Kidney glomerular epithelial cell (primary cell): ENCODE data around the gene DNAJC11.
"Not testable (repeated sequence)": the region's sequence is repeated elsewhere in the genome, so short reads cannot be mapped to it uniquely, and the experiment has no call there.

Experiments used
- DNase-seq: peaks from one replicate; lab custom pipeline; 2025; lab: John Stamatoyannopoulos, UW

Gene DNAJC11

GRCh38 chr1:6695868-6696267, 5.7 kb downstream of the DNAJC11 start:
- no peak for DNase-seq

DNA sequence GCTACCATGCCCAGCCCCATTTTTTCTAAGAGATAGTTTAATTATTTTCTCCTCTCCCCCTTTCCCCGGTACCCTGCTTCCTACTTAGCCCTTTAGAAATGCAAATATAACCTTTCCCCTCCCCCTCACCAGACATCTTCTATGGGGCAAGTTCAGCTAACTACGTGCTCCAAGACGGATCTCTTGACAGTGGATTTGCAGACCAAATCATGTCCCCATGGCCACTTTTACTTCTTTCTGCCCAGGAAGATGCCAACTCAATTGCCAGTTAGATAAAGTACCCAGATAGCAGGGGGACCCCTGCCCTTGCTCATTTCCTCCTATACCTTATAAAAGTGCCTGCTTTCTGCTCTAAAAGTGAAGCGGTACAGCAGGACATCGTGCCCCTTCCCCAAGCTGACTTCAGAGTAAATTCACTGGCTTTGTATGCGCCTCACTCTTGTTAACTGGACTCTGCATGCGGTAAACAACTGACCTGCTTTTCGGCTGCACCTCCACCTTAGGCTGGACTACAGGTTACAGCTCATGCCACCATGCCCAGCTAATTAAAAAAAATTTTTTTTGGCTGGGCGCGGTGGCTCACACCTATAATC, 7.4 kb downstream of the DNAJC11 start:
- no peak for DNase-seq

- DNase-seq, result no peak
Observed at GRCh38 chr1:6692956-6693355, 8.7 kb downstream of the DNAJC11 start.

DNA sequence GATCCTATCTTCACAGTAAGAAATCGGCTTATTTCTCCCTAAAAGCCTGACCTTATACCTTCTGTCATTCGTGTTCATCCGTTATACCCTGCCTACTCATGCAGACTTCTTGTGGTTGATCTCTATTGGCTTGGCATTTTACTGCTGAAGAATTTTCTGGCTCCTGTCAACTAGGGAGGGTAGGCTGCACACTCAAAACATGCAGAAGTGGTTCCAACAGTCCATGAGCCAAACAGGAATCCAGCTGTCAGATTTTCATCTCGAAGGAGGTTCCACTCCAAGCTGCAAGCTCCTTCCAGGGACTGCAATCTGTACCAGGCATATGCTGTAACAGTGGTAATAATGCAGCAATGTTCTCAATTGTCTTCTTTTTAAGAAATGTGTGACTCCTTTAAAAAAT, 10.1 kb downstream of the DNAJC11 start:
- DNase-seq, result peak; percentile 76

DNA sequence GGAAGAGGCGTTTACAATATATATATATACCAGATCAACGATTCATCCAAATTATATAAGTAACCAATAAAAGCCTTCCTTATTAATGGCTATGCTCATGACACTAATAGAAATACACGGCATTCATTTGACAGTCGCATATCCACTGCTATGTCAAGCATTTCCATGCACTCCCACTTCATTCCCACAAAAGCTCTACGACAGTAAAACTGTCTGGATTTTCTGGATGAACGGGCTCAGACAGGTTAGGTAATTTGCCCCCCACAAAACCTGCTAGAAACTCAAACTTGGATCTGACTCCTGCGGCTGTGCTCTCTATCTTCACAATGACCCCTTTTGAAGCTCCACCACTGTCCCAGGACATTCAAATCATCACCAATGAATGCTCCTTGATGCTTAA, 11.4 kb downstream of the DNAJC11 start:
- peak; percentile 96 for DNase-seq

DNA sequence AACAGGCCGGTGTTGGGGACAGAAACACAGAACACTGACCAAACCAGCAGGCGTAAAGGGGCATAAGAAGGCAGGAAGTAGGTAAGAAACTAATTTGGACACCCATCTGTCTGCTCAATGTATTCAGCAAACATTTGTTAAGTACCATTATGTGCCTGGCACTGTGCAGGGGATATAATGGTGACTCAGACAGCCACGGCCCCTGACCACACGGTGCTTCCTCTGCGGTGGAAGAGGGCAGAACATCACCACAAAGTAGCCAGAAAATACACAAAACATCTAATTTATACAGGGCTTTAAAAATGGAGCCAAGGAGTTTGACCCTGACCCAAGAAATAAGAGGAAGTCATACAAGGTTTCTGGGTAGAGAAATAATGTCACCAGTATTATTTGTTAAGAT, 12.9 kb downstream of the DNAJC11 start:
- no peak for DNase-seq

DNA sequence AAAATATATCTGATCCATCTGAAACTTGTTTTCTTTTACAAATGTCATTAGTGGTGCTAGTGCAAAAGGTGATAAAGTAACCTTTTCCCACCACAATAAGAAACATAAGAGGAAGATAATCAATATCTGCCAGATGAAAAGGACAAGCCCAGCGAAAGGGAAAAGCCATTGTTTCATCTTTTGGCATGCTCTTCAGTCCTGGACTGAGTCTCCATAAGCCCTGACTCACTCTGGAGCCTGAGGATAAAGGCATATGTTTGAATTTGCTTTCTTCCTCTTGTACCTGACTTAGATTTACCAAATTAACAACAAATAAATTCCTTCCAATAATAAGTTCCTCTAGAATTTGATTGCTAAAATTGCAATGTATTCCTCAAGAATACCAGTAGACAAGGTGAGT, 13.6 kb downstream of the DNAJC11 start:
- peak; percentile 43 for DNase-seq

DNA sequence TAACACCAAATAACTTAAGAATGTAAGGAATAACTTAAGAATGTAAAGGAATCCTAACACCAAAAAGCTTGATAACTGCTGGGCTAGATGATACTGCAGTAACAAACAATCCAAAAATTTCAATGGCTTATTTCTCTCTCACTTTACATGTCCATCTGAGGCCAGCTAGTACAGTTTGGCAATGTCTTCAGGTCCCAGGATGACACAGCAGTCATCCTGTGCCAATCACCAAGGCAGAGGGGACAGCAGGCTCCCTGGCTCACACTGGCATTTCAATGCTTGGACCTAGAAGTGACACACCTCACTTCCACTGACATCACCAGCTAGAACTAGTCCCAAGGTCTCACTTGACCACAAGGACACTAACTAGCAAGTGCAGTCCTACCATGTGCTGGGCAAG, 15.3 kb downstream of the DNAJC11 start:
- no peak for DNase-seq

DNA sequence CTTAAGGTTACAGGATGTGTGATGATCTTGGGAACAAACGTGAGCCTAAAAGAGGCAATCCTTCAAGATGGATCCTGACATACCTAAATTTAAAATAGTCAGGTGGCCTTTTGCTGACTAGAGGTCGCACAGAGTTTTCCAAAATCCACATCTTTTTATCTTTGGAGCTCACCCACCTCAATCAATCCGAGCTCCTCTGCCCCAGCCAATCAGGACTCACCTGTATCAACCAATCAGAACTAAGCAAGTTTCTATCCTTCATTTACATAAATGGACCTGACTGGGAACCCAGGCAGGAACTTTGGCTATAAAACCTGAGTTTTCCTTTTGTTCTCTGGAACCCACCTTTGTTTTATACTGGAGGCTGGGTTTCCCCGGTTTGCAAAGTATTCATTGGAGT, 16.2 kb downstream of the DNAJC11 start:
- no peak for DNase-seq

- no peak for DNase-seq
Observed at GRCh38 chr1:6683434-6683833, 18.2 kb downstream of the DNAJC11 start.

GRCh38 chr1:6675941-6676340, 25.7 kb downstream of the DNAJC11 start:
- DNase-seq, result peak; percentile 83

DNA sequence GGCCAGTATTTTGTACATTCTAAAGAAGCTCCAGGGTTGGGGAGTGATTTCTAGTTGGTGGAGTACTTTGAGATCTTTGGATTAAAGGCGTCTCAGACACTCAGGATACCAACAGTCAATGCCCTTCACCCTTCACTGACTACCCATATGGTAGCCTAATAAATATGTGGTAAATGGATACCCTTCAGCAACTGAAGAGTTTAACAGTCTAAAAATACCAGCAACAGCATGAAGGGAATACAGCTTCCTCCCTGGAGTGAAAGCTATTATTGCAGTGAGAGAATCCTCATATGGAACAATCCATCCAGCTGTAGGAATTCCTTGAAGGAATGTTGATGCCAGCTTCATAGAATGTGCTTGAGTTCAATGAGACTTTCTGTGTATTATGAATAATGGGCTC, 26.8 kb downstream of the DNAJC11 start:
- DNase-seq, result peak; percentile 44

GRCh38 chr1:6673816-6674398, 27.7 kb downstream of the DNAJC11 start:
- DNase-seq, result no peak

- DNase-seq, result no peak
Observed at GRCh38 chr1:6672558-6672957, 29.1 kb downstream of the DNAJC11 start.

DNA sequence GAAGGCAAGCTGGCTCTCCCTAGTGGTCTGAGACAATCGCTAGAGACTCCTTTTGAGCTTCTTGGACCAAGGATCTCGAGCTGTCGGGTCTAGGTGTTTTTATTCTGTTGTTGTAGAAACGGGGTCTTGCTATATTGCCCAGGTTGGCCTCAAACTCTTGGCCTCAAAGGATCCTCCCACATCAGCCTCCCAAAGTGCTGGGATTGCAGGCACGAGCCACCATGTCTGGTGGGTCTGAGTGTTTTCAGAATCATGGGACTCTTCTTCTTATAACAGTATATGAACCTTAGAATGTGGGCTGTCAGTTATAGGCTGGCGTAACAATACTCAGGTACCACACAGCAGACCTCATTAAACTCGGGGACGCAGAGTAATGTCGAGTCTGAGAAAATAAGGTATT, 33.1 kb downstream of the DNAJC11 start:
- DNase-seq, result no peak

DNA sequence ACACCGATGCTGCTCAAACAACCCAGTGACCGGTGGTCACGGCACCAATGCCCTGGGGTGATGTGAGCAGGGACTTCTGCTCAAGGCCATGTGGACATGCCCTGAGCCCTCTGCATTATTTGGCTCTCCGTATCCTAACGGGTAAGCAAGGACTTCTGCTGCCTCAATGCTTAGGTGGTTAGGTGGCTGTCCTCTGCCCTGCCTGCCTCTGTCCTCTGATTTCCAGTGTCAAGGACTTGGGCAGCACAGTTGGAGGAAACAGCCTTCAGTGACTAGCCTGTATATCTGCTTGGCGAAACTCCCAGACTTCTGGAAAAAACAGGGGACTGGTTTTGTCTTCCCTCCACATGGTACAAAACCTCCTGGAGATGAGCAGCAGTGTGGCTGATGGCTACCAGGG, 34.5 kb downstream of the DNAJC11 start:
- DNase-seq, result no peak

GRCh38 chr1:6666696-6667095, 34.9 kb downstream of the DNAJC11 start:
- no peak for DNase-seq

DNA sequence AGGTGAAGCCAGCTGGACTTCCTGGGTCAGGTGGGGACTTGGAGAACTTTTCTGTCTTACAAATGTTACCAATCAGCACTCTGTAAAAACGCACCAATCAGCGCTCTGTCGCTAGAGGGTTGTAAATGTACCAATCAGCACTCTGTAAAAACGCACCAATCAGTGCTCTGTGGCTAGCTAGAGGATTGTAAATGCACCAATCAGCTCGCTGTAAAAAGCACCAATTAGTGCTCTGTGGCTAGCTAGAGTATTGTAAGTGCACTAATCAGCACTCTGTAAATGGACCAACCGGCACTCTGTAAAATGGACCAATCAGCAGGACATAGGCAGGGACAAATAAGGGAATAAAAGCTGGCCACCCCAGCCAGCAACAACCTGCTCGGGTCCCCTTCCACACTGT, 39.1 kb downstream of the DNAJC11 start:
- not testable (repeated sequence) for DNase-seq

GRCh38 chr1:6660415-6661049, 41.1 kb downstream of the DNAJC11 start:
- DNase-seq, result peak; percentile 51

GRCh38 chr1:6658359-6659060, 43.1 kb downstream of the DNAJC11 start:
- DNase-seq, result no peak

GRCh38 chr1:6657138-6657537, 44.5 kb downstream of the DNAJC11 start:
- no peak for DNase-seq

DNA sequence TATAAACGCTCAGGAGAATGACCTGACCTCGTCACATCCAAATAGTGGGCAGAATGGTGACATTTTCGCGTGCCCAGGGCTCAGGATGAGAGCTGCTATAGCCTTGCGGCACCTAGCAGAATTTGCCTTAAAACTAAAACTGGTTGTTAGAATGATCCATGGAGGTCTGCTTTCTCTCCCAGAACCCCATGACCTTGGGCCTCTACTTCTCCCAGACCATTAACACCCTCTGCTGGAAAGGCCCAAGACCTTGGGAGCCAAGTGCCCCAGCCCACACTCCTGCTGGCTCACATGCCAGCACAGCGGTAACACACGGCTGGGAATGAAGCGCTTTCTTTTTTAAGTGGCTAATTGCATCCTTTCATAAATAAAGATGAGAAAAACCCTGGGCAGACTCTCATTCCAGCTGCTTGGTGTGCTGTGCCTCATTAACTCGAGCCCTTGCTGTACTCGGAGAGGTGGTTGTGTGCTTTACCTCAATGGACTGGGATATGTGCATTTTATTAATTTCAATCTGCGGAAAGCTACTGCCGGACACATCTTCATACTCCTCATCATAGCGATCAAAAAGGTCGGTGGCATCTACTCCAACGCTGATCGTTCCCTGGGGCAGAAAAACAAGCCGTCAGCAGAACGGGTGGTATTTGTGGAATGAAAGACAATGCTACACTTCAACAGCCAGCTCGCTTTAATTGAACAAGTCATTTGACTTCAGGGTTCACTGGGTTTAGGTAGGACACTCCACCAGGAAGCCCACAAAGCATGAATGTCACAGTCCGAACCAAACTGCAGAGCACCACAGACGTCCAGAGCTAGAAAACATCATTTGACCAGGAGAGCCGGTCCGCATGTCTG, 48.0 kb downstream of the DNAJC11 start:
- DNase-seq, result peak; percentile 87
